GM19099 (cell line): ENCODE results near the gene HAPLN3.

ENCODE experiments used
- POLR2A ChIP-seq: IDR thresholded peaks from 3 replicates; pipeline ENCODE4 v1.6.1; 2011; ENCODE audit warnings: low read depth; ENCODE audit not compliant: insufficient read length; ENCODE audit errors: extremely low read depth

HAPLN3 gene

GRCh38 chr15:88894819-88895767 is at the start of gene HAPLN3:
TSS of gene HAPLN3 (minus strand) at chr15:88895544. CDS start at chr15:88887298, 8,246 bp downstream.
- no peak for TF ChIP-seq POLR2A

GRCh38 chr15:88940110-88940675 is 44.8 kb upstream of the HAPLN3 start:
- TF ChIP-seq POLR2A: no peak

- TF ChIP-seq POLR2A: no peak
Measured at GRCh38 chr15:88939486-88939806, 44.1 kb upstream of the HAPLN3 start.

GRCh38 chr15:88938802-88939485 is 43.6 kb upstream of the HAPLN3 start:
- no peak for TF ChIP-seq POLR2A

GRCh38 chr15:88932875-88933330 is 37.6 kb upstream of the HAPLN3 start:
- TF ChIP-seq POLR2A: no peak

GRCh38 chr15:88932271-88932874 is 37.0 kb upstream of the HAPLN3 start:
- TF ChIP-seq POLR2A: no peak

GRCh38 chr15:88930579-88930978 is 35.2 kb upstream of the HAPLN3 start:
- TF ChIP-seq POLR2A: no peak

- TF ChIP-seq POLR2A: no peak
Measured at GRCh38 chr15:88920186-88920891, 25.0 kb upstream of the HAPLN3 start.

GRCh38 chr15:88918738-88919137 is 23.4 kb upstream of the HAPLN3 start:
- no peak for TF ChIP-seq POLR2A

- TF ChIP-seq POLR2A: no peak
Measured at GRCh38 chr15:88917760-88918159, 22.4 kb upstream of the HAPLN3 start.

- TF ChIP-seq POLR2A: no peak
Measured at GRCh38 chr15:88915354-88915753, 20.0 kb upstream of the HAPLN3 start.

- TF ChIP-seq POLR2A: no peak
Measured at GRCh38 chr15:88913850-88914169, 18.5 kb upstream of the HAPLN3 start.

- TF ChIP-seq POLR2A: peak; percentile 41
Measured at GRCh38 chr15:88913017-88913849, 17.9 kb upstream of the HAPLN3 start, which contains the start of gene MFGE8. TSS of gene MFGE8 (minus strand) at chr15:88913379. CDS start at chr15:88913319, 60 bp downstream.

GRCh38 chr15:88912500-88912921 is 17.2 kb upstream of the HAPLN3 start:
- no peak for TF ChIP-seq POLR2A

- TF ChIP-seq POLR2A: no peak
Measured at GRCh38 chr15:88911766-88912118, 16.4 kb upstream of the HAPLN3 start.
